Ovary (tissue), 3 donors: Measurements from ENCODE around the gene MALRD1.

Experiments
- POLR2A ChIP-seq: fragments of 450-650 bp; IDR thresholded peaks from one replicate; pipeline ENCODE4 v1.6.1; 2017; ENCODE audit warnings: antibody characterized with exemption, mild to moderate bottlenecking, moderate library complexity
- TF ChIP-seq, protein P1 (sequence below), 3 donors: fragments of 450-650 bp in 2 of 3; fragments of 200-600 bp in 1 of 3; IDR thresholded peaks; one replicate each; pipeline versions ENCODE4 v1.5.1 to v1.8.0; 2016 to 2022; ENCODE audit warnings: antibody characterized with exemption in 3 of 3, mild to moderate bottlenecking in 1 of 3
- donor health status: DM: no; HTN: no; CAD: no.

DNA sequence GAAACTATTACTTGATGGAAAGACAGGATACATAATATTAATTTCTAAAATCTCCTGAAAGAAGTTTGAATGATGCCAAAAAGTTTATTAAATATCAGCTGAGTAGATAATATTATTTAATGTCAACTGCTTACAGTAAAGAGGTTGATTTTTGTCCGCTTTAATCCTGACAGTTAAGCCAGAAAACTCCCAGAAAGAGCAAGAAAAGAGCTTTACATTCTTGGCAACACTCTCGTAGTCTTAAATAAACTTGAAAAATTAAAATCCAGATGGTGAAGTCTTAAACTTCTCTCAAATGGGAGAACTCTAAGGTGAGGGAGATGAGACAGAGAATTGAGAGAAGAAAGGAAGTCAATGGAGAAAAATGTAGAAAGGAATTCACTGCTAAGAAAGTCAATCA lies 568.4 kb downstream of the MALRD1 start:
- TF ChIP-seq, protein P1, sequence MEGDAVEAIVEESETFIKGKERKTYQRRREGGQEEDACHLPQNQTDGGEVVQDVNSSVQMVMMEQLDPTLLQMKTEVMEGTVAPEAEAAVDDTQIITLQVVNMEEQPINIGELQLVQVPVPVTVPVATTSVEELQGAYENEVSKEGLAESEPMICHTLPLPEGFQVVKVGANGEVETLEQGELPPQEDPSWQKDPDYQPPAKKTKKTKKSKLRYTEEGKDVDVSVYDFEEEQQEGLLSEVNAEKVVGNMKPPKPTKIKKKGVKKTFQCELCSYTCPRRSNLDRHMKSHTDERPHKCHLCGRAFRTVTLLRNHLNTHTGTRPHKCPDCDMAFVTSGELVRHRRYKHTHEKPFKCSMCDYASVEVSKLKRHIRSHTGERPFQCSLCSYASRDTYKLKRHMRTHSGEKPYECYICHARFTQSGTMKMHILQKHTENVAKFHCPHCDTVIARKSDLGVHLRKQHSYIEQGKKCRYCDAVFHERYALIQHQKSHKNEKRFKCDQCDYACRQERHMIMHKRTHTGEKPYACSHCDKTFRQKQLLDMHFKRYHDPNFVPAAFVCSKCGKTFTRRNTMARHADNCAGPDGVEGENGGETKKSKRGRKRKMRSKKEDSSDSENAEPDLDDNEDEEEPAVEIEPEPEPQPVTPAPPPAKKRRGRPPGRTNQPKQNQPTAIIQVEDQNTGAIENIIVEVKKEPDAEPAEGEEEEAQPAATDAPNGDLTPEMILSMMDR (IDR thresholded peaks at IDR 0.05): no peak
- no peak for TF ChIP-seq POLR2A
